H1 (cell line): Measurements from ENCODE around the gene SLC8B1. TPM values are rescaled to one million over a fixed set of nuclear protein-coding genes. Genes with fewer than 3 reads are reported as not detected.
A peak's percentile ranks its signal among the peaks of the same experiment; 100 is the strongest.

Source experiments
- CTCF ChIA-PET: fragments of 300-600 bp; sonication (Branson Sonifier 250); formaldehyde crosslinking; loops from one replicate; lab custom pipeline; 2021; ENCODE audit not compliant: partially characterized antibody; lab: Charles Lee
- POLR2A ChIA-PET: fragments of 300-600 bp; sonication (Branson Sonifier 250); formaldehyde crosslinking; loops from one replicate; lab custom pipeline; 2021; ENCODE audit warnings: inconsistent platforms; ENCODE audit not compliant: partially characterized antibody; lab: Charles Lee
- DNase-seq, 2 experiments: peaks; one replicate each; pipeline versions ENCODE4 v3.0.0 to v3.0.0-alpha.2; 2010 to 2022; ENCODE audit warnings: low spot score in 2 of 2, low read depth in 1 of 2, mixed read lengths in 1 of 2
- FAIRE-seq: peaks from 2 replicates; lab custom pipeline; 2011; peaks lifted over from hg19 to GRCh38; lab: Jason Lieb, UNC
- H2AFZ ChIP-seq: 2 replicates; pipeline ENCODE4 v1.8.1; 2012; ENCODE audit warnings: low read length, inconsistent platforms
- H2AK5ac ChIP-seq: 2 replicates; pipeline ENCODE4 v1.6.1; 2013; ENCODE audit warnings: low read depth, low read length
- H2BK120ac ChIP-seq: replicated peaks from 2 replicates; pipeline ENCODE3; 2013; ENCODE audit warnings: low read depth, low read length, inconsistent platforms
- H2BK12ac ChIP-seq: 2 replicates; pipeline ENCODE4 v1.6.1; 2013; ENCODE audit warnings: low read depth, low read length
- H2BK15ac ChIP-seq: 2 replicates; pipeline ENCODE4 v1.6.1; 2013; ENCODE audit warnings: low read length
- H2BK20ac ChIP-seq: 2 replicates; pipeline ENCODE4 v1.6.1; 2013; ENCODE audit warnings: low read length
- H2BK5ac ChIP-seq: 2 replicates; pipeline ENCODE4 v1.6.1; 2013; ENCODE audit warnings: low read depth, low read length
- H3K14ac ChIP-seq: 2 replicates; pipeline ENCODE4 v1.6.1; 2013; ENCODE audit warnings: inconsistent platforms; ENCODE audit not compliant: insufficient read length
- H3K18ac ChIP-seq: 2 replicates; pipeline ENCODE4 v1.6.1; 2013; ENCODE audit warnings: low read length; ENCODE audit errors: extremely low read depth
- H3K23ac ChIP-seq: 2 replicates; pipeline ENCODE4 v1.6.1; 2013; ENCODE audit warnings: inconsistent platforms; ENCODE audit not compliant: insufficient read length
- H3K23me2 ChIP-seq: 2 replicates; pipeline ENCODE4 v1.6.1; 2013; ENCODE audit warnings: low read depth, low read length
- H3K27ac ChIP-seq: 2 replicates; pipeline ENCODE4 v1.6.1; 2011; ENCODE audit warnings: low read depth, low read length, inconsistent platforms
- H3K27me3 ChIP-seq, 4 experiments: replicated peaks in 1 of 4; 1 replicate in 1 of 4; 2 replicates in 3 of 4; pipeline versions ENCODE4 v1.6.1 to v1.8.1; 2011 to 2013; ENCODE audit warnings: low read length in 3 of 4, mild to moderate bottlenecking in 3 of 4, inconsistent platforms in 2 of 4, mixed read lengths in 2 of 4, moderate library complexity in 1 of 4; ENCODE audit not compliant: control insufficient read depth in 3 of 4, insufficient read depth in 3 of 4; ENCODE audit errors: extremely low read depth in 1 of 4
- H3K36me3 ChIP-seq, 4 experiments: 2 replicates each; pipeline versions ENCODE4 v1.6.1 to v1.8.1; 2011 to 2013; ENCODE audit warnings: mild to moderate bottlenecking in 4 of 4, low read length in 3 of 4, moderate library complexity in 2 of 4, control low read depth in 1 of 4, inconsistent platforms in 1 of 4; ENCODE audit not compliant: insufficient read depth in 4 of 4, control insufficient read depth in 2 of 4
- H3K4ac ChIP-seq: replicated peaks from 2 replicates; pipeline ENCODE3; 2013; ENCODE audit warnings: low read length, low read depth, mixed read lengths, inconsistent platforms; ENCODE audit not compliant: insufficient read length
- H3K4me1 ChIP-seq, 4 experiments: replicated peaks in 1 of 4; 1 replicate in 1 of 4; 2 replicates in 3 of 4; pipeline versions ENCODE4 v1.6.1 to v1.8.1; 2011 to 2013; ENCODE audit warnings: low read length in 3 of 4, inconsistent platforms in 2 of 4, mixed read lengths in 1 of 4; ENCODE audit not compliant: insufficient read depth in 4 of 4, control insufficient read depth in 3 of 4
- H3K4me2 ChIP-seq, 2 experiments: 2 replicates each; pipeline versions ENCODE4 v1.6.1 to v1.8.1; 2011 to 2013; ENCODE audit warnings: low read depth in 2 of 2, low read length in 2 of 2, control low read depth in 1 of 2, inconsistent platforms in 1 of 2, mild to moderate bottlenecking in 1 of 2; ENCODE audit not compliant: insufficient read depth in 1 of 2
- H3K4me3 ChIP-seq, 4 experiments: fragments of 200-600, 300-600 bp in 1 of 4; sonication (generic), shearing (Covaris generic), sonication (Bioruptor Twin) in 1 of 4; 2 replicates each; pipeline versions ENCODE4 v1.5.1 to v1.8.1; 2011 to 2016; ENCODE audit warnings: low read length in 4 of 4, low read depth in 3 of 4, control low read depth in 2 of 4, inconsistent platforms in 2 of 4, mild to moderate bottlenecking in 2 of 4, mixed read lengths in 1 of 4, moderate library complexity in 1 of 4; ENCODE audit not compliant: insufficient read depth in 2 of 4; ENCODE audit errors: extremely low read depth in 1 of 4
- H3K56ac ChIP-seq: replicated peaks from 2 replicates; pipeline ENCODE3; 2013; ENCODE audit warnings: low read depth, mild to moderate bottlenecking, mixed read lengths, low read length, inconsistent platforms; ENCODE audit not compliant: insufficient read length
- H3K79me1 ChIP-seq: 2 replicates; pipeline ENCODE4 v1.6.1; 2013; ENCODE audit warnings: low read depth, low read length, control low read depth
- H3K79me2 ChIP-seq, 2 experiments: 2 replicates each; pipeline versions ENCODE4 v1.6.1 to v1.8.1; 2012 to 2013; ENCODE audit warnings: low read length in 2 of 2, mild to moderate bottlenecking in 2 of 2, inconsistent platforms in 1 of 2; ENCODE audit not compliant: insufficient read depth in 2 of 2, control insufficient read depth in 1 of 2
- H3K9ac ChIP-seq, 4 experiments: replicated peaks in 1 of 4; 1 replicate in 1 of 4; 2 replicates in 3 of 4; pipeline versions ENCODE4 v1.6.1 to v1.8.1; 2011 to 2013; ENCODE audit warnings: low read depth in 3 of 4, low read length in 3 of 4, control low read depth in 2 of 4, mild to moderate bottlenecking in 2 of 4, moderate library complexity in 2 of 4, inconsistent platforms in 1 of 4; ENCODE audit errors: extremely low read depth in 1 of 4
- H3K9me3 ChIP-seq, 2 experiments: 2 replicates each; pipeline versions ENCODE4 v1.6.1 to v1.8.1; 2012 to 2013; ENCODE audit warnings: mild to moderate bottlenecking in 2 of 2, moderate library complexity in 2 of 2, control low read depth in 1 of 2, inconsistent platforms in 1 of 2, low read depth in 1 of 2, low read length in 1 of 2, mixed read lengths in 1 of 2; ENCODE audit not compliant: insufficient read depth in 2 of 2
- H4K20me1 ChIP-seq, 2 experiments: replicated peaks in 1 of 2; 2 replicates each; pipeline versions ENCODE3 to v1.8.1; 2011 to 2013; ENCODE audit warnings: inconsistent platforms in 2 of 2, low read length in 2 of 2, mild to moderate bottlenecking in 1 of 2; ENCODE audit not compliant: insufficient read depth in 2 of 2, control insufficient read depth in 1 of 2
- H4K5ac ChIP-seq: 2 replicates; pipeline ENCODE4 v1.6.1; 2013; ENCODE audit warnings: low read length, low read depth, mixed read lengths, inconsistent platforms; ENCODE audit not compliant: insufficient read length
- H4K8ac ChIP-seq: 2 replicates; pipeline ENCODE4 v1.8.0; 2013; ENCODE audit warnings: mild to moderate bottlenecking, moderate library complexity, low read length, inconsistent platforms; ENCODE audit not compliant: insufficient read depth; ENCODE audit errors: extremely low read depth
- H4K91ac ChIP-seq: replicated peaks from 2 replicates; pipeline ENCODE3; 2013; ENCODE audit warnings: low read length, mixed read lengths, inconsistent platforms; ENCODE audit not compliant: insufficient read length
- CBX5 ChIP-seq: fragments of 300-800, 300-1000 bp; sonication (generic); IDR thresholded peaks from 2 replicates; pipeline ENCODE4 v1.7.1; 2016; ENCODE audit warnings: antibody characterized with exemption, low read length, low read depth
- CTCF ChIP-seq, 3 experiments: IDR thresholded peaks; 1 replicate in 2 of 3; 2 replicates in 1 of 3; pipeline versions ENCODE4 v1.5.1 to v1.6.1; 2011; ENCODE audit warnings: low read length in 3 of 3, mild to moderate bottlenecking in 3 of 3, inconsistent platforms in 2 of 3, low read depth in 1 of 3, moderate library complexity in 1 of 3; ENCODE audit not compliant: insufficient read depth in 1 of 3; ENCODE audit errors: control extremely low read depth in 1 of 3
- RAD21 ChIP-seq, 2 experiments: IDR thresholded peaks in 1 of 2; conservative IDR thresholded peaks in 1 of 2; 2 replicates each; pipeline ENCODE4 v1.6.1; 2011; ENCODE audit warnings: low read depth in 2 of 2, low read length in 2 of 2, improper control_type of control experiment in 1 of 2, inconsistent platforms in 1 of 2, mild to moderate bottlenecking in 1 of 2, moderate library complexity in 1 of 2
- TEAD4 ChIP-seq: IDR thresholded peaks from 2 replicates; pipeline ENCODE4 v1.6.1; 2012; ENCODE audit warnings: low read depth, low read length, inconsistent platforms, mixed read lengths
- WGBS, 2 experiments: shearing (Covaris generic) in 1 of 2; methylation state at CpG; one replicate each; pipeline versions ENCODE4 v1.1.6 to v1.1.7; 2013 to 2015; ENCODE audit warnings: low lambda C conversion rate in 2 of 2, mixed read lengths in 2 of 2, inconsistent platforms in 1 of 2, low coverage in 1 of 2, missing lambda C conversion rate in 1 of 2; ENCODE audit not compliant: insufficient replicate concordance in 2 of 2, insufficient coverage in 1 of 2, insufficient read length in 1 of 2; ENCODE audit errors: extremely low coverage in 1 of 2, missing lambda C conversion rate in 1 of 2; 5-methylcytosine and 5-hydroxymethylcytosine counted together
- polyA plus RNA-seq, 7 experiments: library from polyadenylated mRNA; depleted of rRNA in 3 of 7; stranded (reverse) in 5 of 7; unstranded in 2 of 7; fragments of >200 nt in 5 of 7; fragments of 200-250 nt in 2 of 7; gene quantifications; 1 replicate in 5 of 7; 2 replicates in 1 of 7; 4 replicates in 1 of 7; pipeline versions ENCODE4 v1.2.1 to v1.2.3, GENCODE V29; 2011 to 2013; ENCODE audit warnings: missing spikeins in 2 of 7, mixed read lengths in 2 of 7
- total RNA-seq: library from RNA; stranded (reverse); fragmentation: NEBNext Ultra II Directional; extraction: Animal tissue kit (Norgen Biotek cat#: 25700); gene quantifications from 2 replicates; pipeline ENCODE4 v1.2.1, GENCODE V29; 2021

Gene SLC8B1
- total and polyA plus RNA-seq, 2 of the 8 experiments (the other 6 are each of a cell fraction or from before 2014, with no cell fraction given): 11.2 to 19.1 TPM

DNA sequence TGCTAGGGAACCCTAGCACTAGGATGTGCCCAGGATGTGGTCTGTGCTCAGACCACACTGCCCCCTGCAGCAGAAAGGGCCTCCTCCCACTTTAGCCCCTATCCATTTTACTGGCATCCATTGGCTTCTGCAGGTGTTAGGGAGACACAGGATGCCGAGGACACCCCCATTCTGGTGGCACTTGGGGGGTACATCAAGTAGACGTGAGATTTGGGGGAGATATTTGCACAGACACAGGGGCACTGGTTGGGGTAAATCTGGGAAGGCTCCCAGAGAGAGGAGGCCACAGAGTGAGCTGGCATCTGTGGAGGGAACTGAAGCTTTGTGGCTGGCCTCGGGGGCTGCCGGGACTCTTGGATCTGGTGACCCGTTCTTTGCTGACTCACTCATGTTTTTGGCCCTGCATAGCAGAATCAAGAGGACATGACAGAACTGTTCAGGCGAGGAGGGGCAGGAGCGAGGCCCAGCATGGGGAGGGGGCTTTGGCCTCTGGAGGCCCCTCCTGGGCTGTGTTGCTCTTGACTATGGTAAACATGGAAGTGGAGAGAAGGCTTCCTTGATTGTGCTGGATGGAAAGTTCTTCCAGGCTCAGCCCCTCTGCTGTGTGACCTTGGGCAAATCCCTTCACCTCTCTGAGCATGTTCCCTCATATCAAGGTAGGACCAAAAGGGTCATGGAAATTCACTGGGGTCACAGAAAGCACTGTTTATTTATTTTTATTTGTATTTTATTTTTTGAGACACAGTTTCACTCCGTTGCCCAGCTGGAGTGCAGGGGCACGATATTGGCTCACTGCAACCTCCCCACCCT, 25.2 kb upstream of the SLC8B1 start:
- ChIA-PET POLR2A (interaction anchor here (1.4 kb wide), 1 partner anchor 72 kb away, joined by 3 read pairs; no protein-coding TSS in a partner anchor), CTCF (interaction anchor here (0.6 to 2.3 kb wide), 9 partner anchors 12 to 165 kb away, joined by 3 to 6 read pairs (median 4); no protein-coding TSS in a partner anchor)
- no peak overlapping the region for H4K5ac ChIP-seq
- no peak overlapping the region for H3K14ac ChIP-seq
- peaks cover 1 to 7% of the 10 kb centered on the region in 2 experiments for H4K20me1 ChIP-seq
- no peak overlapping the region for H2BK120ac ChIP-seq
- peaks cover 8% of the 10 kb centered on the region for H3K79me1 ChIP-seq
- no peak overlapping the region for H3K4me3 ChIP-seq
- no peaks in the 10 kb centered on the region for H3K36me3 ChIP-seq
- H2AFZ ChIP-seq: no peak overlapping the region
- no peak overlapping the region for H2AK5ac ChIP-seq
- H3K4ac ChIP-seq: no peak overlapping the region
- no peak overlapping the region for H2BK20ac ChIP-seq
- H3K79me2 ChIP-seq: peaks cover 0 to 8% of the 10 kb centered on the region in 2 experiments; a peak in 2 of 4 replicates
- H3K4me2 ChIP-seq: peak overlapping the region; percentile 89 to 99; a peak in 2 of 4 replicates
- no peak overlapping the region for H3K23ac ChIP-seq
- peak; percentile 35 to 54 for TF ChIP-seq RAD21 (IDR thresholded peaks at IDR 0.05 in 1 of 2, conservative IDR thresholded peaks at IDR 0.05 in 1 of 2; ENCODE audit: low read depth in 2 of 2, low read length in 2 of 2)
- no peak for TF ChIP-seq CBX5
- no peak for TF ChIP-seq TEAD4
- peak; percentile 33 to 62 (median 49); a peak in 3 of 4 replicates for TF ChIP-seq CTCF (IDR thresholded peaks at IDR 0.05; ENCODE audit: control extremely low read depth in 1 of 3, insufficient read depth in 1 of 3, low read depth in 1 of 3, low read length in 3 of 3)
- H2BK15ac ChIP-seq: no peak overlapping the region
- no peaks in the 10 kb centered on the region for H3K9me3 ChIP-seq
- WGBS, 2 experiments: 85% methylated on average over 9 of the region's 9 CpGs; no CpG with 5 or more reads in 1 of the 2 experiments
- H2BK12ac ChIP-seq: no peak overlapping the region
- no peaks in the 10 kb centered on the region for H3K27me3 ChIP-seq
- no peak overlapping the region for H3K56ac ChIP-seq
- H3K27ac ChIP-seq: no peak overlapping the region
- no peak overlapping the region for H4K8ac ChIP-seq
- FAIRE-seq (no peak), DNase-seq (no peak)
- H3K18ac ChIP-seq: no peak overlapping the region
- H3K9ac ChIP-seq: no peak overlapping the region; a peak in 2 of 7 replicates
- H2BK5ac ChIP-seq: no peak overlapping the region
- H3K4me1 ChIP-seq: peaks cover 3 to 9% (median 5%) of the 10 kb centered on the region in 4 experiments
- H3K23me2 ChIP-seq: peaks cover 7% of the 10 kb centered on the region
- H4K91ac ChIP-seq: no peak overlapping the region
